ENCODE results near the gene LOXHD1.

LOXHD1 gene

GRCh38 chr18:46434629-46435028 is 222.4 kb downstream of the LOXHD1 start:
- no peak for DNase-seq

- no peak for DNase-seq
Measured at GRCh38 chr18:46433121-46433826, 223.7 kb downstream of the LOXHD1 start.

- DNase-seq, result no peak
Measured at GRCh38 chr18:46431522-46432171, 225.4 kb downstream of the LOXHD1 start.

DNA sequence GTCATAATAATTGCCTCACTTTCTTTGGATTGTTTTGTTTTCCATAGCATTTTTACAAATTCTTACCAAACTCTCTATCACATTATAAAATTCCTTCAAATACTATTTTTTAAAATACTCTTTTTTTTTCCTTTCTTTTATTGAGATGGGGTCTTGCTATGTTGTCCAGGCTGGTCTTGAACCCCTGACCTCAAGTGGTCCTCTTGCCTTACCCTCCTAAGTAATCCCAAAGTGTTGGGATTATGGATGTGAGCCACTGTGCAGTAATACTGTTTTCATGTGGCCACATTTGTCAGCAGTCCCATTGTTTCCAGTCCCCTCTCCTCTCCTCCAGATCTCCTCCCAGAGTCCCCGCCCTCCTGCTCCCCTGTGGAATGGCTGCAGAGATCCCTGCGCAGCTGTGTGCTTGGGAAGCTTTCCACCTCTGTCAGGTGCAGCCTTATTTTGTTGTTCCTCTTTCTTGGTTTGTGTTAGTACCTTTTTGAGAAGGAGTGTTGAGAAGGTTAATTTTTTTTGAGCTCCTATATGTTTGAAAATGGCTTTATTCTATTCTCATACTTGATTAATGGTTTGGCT is 227.3 kb downstream of the LOXHD1 start:
- no peak for DNase-seq

DNA sequence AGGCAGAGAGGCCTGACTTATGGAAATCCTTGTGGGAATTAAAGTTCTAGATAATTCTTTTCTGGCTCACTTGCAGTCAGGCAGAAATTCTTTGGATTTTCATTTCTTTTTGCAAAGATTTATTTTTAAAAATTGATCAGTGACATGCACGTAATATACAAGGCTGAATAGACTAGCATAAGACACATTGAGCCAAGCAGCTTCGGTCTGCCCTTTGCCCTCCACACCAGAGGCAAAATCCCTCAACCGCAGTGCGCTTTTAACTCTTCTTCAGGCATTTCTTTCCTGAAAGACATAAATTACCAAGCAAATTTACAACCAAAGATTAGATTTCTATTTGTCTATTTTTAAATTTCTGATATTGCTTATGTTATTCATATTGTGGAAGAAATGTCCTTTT is 227.9 kb downstream of the LOXHD1 start:
- no peak for DNase-seq

DNA sequence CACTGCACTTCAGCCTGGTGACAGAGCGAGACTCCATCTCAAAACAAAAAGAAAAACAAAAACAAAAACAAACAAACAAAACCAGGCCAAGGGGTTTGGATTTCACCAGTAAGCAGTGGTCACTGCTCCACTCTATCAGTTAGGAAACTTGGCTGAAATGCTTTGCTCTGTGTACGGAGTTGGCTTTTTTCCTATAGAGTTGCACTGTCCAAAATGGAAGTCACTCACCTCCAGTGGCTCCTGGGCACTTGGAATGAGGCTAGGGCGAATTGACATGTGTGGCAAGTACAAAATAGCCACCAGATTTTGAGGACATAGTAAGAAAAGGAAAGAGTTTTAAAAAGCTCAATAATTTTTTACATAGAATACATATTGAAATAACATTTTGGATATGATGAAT is 228.7 kb downstream of the LOXHD1 start:
- no peak for DNase-seq

DNA sequence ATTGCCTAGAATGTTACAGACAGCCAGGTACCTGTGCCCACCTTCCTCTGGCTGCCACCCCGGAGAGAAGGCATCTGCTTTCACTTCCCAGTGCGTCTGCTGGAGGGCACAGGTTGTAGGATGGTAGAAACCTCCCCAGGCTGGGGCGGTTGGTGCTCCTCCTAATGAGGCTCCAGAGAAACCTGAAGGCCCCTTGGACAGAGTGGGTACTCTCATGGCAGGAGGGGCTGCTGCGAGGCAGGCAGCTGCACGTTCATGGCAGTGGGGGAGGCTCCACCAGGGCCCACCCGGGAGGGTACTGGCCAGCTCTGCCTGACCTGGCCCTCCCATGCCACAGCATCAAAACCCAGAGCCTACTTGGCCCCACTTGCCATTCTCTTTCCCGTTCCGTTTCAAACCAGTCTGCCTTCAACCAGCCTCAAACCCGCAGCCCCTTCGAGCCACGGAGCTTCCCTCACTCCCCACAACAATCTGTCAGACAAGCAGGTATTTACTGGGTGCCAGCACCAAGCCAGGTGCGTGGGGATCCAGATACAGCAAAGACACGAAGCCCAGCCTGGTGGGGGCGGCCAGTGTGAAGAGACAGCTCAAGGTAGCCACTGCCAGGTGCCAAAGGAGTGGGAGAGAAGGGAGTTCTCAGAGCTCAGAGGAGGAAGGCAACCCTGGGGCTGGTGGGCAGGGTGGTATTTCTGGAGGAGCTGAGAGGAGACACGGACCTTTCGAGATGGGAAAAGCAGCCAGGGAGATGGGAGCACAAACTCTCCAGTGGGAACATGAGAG is 229.6 kb downstream of the LOXHD1 start:
- no peak for DNase-seq

Measured in NCI-H2029 treated with DMSO at 0.1 percent for 48 hours (cell line).